GM18870 (cell line): Measurements from ENCODE around the gene SKAP1.
A peak's percentile ranks its signal among the peaks of the same experiment; 100 is the strongest.
"Not testable (repeated sequence)": the region's sequence is repeated elsewhere in the genome, so short reads cannot be mapped to it uniquely, and the experiment has no call there.

Source experiments
- ATAC-seq: cut with Tn5 transposase; IDR thresholded peaks from one replicate; pipeline ENCODE4 v1.9.1; 2021; ENCODE audit warnings: moderate library complexity; ENCODE audit not compliant: unreplicated experiment

SKAP1 gene

DNA sequence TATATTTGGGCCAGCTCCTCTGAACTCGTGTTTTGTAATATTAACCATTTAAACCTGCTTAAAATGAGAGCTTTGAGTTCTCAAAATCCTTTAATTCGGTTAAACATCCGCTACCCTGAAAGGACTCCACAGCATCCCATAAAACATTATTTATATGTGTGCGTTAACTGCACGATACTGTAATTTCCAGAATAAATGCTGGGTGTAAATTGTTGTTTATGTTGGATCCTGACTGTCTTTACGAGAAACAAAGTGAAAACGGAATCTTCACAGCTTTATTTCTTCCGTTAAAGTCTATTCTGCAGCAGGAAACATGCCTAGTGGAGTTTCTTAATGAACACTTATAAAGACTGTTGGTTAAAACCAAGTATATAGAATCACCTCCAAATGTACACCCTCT is 179.1 kb downstream of the SKAP1 start:
- ATAC-seq, result no peak

- ATAC-seq, result not testable (repeated sequence)
Observed at GRCh38 chr17:48250059-48250458, 180.0 kb downstream of the SKAP1 start.

- no peak for ATAC-seq
Observed at GRCh38 chr17:48247603-48248002, 182.4 kb downstream of the SKAP1 start.

- ATAC-seq, result no peak
Observed at GRCh38 chr17:48247038-48247437, 183.0 kb downstream of the SKAP1 start.

DNA sequence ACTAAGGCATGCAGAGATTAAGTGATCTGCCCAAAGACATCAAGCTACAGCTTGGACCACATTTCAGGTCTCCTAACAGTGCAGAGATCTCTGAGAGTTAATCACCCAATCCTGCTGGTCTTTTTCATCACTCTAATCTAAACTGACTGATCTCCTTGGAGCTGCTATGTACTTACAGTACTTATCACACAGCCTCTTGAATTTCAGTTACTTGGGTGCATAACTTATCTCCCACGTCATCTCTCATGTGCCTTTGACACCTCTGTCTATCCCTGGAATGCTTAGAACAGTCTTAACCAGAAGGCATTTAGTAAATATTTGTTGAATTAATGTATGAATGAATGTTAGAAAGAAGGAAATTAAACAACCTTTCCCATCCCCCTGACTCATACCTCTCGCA is 183.4 kb downstream of the SKAP1 start:
- no peak for ATAC-seq

- ATAC-seq, result not testable (repeated sequence)
Observed at GRCh38 chr17:48245465-48246033, 184.5 kb downstream of the SKAP1 start.

DNA sequence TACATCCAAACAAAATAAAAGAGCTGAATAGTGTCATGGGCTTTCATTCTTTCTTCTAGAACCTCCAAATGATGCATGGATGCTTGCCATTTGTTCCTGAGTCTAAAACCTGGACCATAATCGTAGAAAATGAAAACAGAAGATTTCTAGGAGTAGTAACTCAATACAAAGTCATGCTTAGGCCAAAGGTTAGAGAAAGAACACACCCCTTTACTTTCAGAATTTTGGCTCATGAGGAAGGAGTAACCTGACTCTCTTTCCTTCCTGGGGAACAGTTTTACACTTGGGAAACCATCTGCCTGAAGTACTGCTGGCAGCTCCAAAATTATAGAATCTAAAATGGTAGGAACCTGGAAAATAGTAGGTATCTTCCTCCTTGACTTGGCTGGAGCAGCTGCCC is 185.2 kb downstream of the SKAP1 start:
- ATAC-seq, result no peak

GRCh38 chr17:48244121-48244711 is 185.8 kb downstream of the SKAP1 start:
- no peak for ATAC-seq

- no peak for ATAC-seq
Observed at GRCh38 chr17:48241770-48242497, 188.1 kb downstream of the SKAP1 start.

- peak; percentile 79 for ATAC-seq
Observed at GRCh38 chr17:48241131-48241591, 188.9 kb downstream of the SKAP1 start.

- ATAC-seq, result no peak
Observed at GRCh38 chr17:48240562-48241130, 189.4 kb downstream of the SKAP1 start.

- ATAC-seq, result no peak
Observed at GRCh38 chr17:48240122-48240521, 189.9 kb downstream of the SKAP1 start.

DNA sequence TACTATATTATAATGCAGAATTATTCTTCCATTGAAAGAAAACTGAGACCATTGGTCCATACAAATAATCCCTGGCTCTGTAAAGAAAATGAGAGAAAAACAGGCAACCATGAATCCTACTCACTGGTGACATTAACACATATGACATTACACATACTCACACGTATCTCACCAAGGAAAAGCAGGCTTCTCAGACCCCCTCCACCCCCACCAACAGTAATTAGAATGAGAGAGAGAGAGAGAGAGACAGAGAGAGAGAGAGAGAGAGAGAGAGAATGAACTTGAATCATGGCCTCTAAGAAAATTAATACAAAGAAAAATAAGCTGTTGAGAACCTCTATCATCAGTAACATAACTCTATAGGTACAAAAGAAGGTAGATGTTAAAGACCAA is 190.4 kb downstream of the SKAP1 start:
- no peak for ATAC-seq

DNA sequence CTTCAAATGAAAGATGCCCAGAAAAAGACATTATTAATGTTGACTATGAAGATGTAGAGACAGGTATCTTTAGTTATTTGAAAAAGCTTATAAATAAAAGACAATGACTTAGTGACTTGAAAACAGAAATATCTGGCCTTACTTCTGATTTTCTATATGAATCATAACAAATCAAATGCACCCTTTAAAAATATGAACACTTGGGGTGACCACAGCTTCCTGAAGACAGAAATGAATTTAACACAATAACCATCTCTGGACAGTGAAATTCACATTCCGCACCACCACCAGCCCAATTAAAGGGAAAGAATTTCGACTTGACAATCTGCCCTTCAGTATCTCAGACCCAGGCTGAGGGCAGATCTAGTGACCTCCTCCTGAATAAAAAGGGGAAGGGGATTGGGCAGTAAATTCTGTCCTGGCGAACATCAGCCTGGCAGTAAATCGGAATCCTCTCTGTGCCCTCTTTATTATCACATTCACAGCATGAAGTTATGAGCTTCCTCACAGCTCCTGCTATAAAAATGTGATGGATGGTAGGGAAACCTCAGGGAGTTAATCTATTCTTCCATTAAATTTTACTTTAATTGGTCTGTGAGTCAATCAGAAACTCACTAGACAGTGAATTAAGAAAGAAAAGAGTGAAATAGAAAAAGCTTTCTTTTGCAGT is 190.9 kb downstream of the SKAP1 start:
- ATAC-seq, result no peak

- ATAC-seq, result no peak
Observed at GRCh38 chr17:48237456-48237855, 192.6 kb downstream of the SKAP1 start.

DNA sequence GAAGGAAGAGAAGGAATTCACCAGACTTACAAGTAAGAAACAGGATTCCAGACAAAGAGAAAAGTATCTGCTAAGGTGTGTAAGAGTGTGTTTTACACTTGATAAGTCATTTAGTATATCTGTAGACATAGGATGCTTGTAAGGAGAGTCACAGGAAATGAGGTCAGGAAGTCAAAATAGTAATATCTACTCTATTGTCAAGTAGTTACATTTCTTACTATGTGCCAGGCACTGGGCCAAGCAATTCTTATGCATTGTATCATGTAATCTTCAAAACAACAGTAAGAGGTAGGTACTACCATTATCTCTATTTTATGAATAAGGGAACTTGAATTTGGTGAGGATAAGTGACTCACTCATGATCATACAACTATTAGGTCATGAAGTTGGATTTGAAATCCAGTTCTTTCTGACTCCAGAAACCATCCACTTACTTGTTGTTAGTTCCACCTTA is 193.3 kb downstream of the SKAP1 start:
- ATAC-seq, result no peak

DNA sequence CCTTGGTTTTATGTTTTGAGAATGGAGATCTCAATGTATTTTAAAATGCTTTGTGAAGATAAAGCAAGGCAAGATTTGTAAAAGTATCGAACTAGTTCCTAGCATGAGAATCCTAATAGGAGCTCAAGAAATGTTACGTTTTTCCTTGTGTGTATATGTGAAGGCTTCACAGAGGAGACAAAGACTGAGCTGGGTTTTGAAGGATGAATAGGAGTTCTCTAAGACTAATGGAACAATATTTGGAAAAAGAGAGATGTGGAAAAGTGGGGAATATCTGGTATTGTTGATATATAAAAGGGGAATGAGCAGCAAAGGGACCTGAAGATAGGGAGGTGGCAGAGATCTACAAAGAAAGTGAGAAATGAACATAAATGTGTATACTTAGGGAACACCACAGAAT is 195.1 kb downstream of the SKAP1 start:
- no peak for ATAC-seq

DNA sequence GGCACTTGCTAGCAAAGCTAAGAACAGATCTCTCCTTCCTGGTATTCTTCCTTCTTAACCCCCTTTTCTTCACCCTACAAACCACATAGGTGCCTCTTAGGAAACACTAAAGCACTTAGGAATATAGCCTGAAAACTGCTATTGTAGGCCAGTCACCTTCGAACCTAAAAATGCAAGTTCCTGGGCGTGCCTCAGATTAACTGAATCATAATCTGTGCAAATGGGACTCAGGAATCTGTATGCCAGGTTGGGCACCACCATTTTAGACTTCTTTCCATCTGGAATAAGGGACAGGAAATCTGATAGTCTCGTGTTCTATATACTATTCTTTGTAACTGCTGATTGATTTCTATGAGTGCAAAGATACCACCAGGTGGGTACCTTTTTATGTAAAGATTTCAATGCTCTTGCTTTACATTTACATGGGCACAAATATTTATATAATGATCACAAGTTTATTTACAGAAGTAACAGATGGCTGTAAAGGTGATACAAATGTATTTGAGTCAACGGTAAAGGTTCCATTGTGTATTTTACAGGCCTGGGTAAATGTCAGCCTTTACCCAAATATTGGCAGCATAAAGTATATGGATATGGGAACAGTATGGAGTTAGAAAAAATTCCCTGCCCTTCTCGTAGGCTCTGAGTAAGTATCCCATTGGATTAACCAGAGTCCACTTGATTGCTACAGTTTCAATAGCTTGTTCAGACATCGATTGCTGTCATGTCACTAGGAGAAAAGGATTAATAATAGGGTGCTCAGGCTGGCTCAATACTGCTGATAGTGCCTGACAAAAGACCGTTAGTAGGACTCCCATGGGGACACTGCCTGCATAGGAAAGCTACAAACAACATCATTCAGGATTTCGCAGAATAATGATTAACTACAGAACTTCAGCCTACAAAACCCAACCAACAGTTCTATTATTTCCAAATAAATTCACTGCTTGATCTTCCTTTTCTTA is 197.7 kb downstream of the SKAP1 start:
- no peak for ATAC-seq

- no peak for ATAC-seq
Observed at GRCh38 chr17:48229936-48230335, 200.1 kb downstream of the SKAP1 start.

GRCh38 chr17:48228720-48229119 is 201.3 kb downstream of the SKAP1 start:
- no peak for ATAC-seq
